Panc1 (cell line): ENCODE results near the gene CD300LF. TPM values are rescaled to one million over a fixed set of nuclear protein-coding genes. Genes with fewer than 3 reads are reported as not detected.

Experiments used
- ATAC-seq: fragments of 200-7000 bp; cut with Tn5 transposase; 2 replicates; pipeline ENCODE4 v1.9.1; 2020; ENCODE audit warnings: mild to moderate bottlenecking, moderate library complexity
- BruUV-seq: library from RNA; stranded (reverse); fragments of 400-500 nt; replicated peaks from 2 replicates; lab custom pipeline; 2021; lab: Mats Ljungman, UMichigan
- CTCF ChIA-PET: fragments of 300-600 bp; sonication (Branson Sonifier 250); formaldehyde crosslinking; loops from one replicate; lab custom pipeline; 2022; ENCODE audit warnings: antibody characterized with exemption; lab: Charles Lee
- POLR2A ChIA-PET: fragments of 300-600 bp; sonication (Branson Sonifier 250); formaldehyde crosslinking; loops from one replicate; lab custom pipeline; 2022; ENCODE audit warnings: antibody characterized with exemption; lab: Charles Lee
- DNase-seq: peaks from one replicate; pipeline ENCODE4 v3.0.0-alpha.2; 2010; ENCODE audit warnings: low read depth, low spot score
- H3K27ac ChIP-seq: 2 replicates; pipeline ENCODE4 v1.5.1; 2011; ENCODE audit warnings: mild to moderate bottlenecking, low read length, inconsistent platforms
- H3K27me3 ChIP-seq: fragments of 200-500 bp; sonication (Bioruptor generic); 2 replicates; pipeline ENCODE4 v1.6.0; 2014; ENCODE audit warnings: low read length, inconsistent platforms; ENCODE audit not compliant: control insufficient read depth, insufficient read depth
- H3K36me3 ChIP-seq: fragments of 200-500 bp; sonication (Bioruptor generic); 2 replicates; pipeline ENCODE4 v1.5.1; 2014; ENCODE audit warnings: inconsistent platforms, mild to moderate bottlenecking, low read length, moderate library complexity; ENCODE audit not compliant: control insufficient read depth, insufficient read depth
- H3K4me1 ChIP-seq: 2 replicates; pipeline ENCODE4 v1.5.1; 2011; ENCODE audit warnings: inconsistent platforms, mild to moderate bottlenecking, low read length, moderate library complexity; ENCODE audit not compliant: control insufficient read depth, insufficient read depth
- H3K4me3 ChIP-seq, 2 experiments: 2 replicates each; pipeline ENCODE4 v1.5.1; 2011 to 2012; ENCODE audit warnings: low read depth in 2 of 2, low read length in 2 of 2, mild to moderate bottlenecking in 2 of 2, inconsistent platforms in 1 of 2, moderate library complexity in 1 of 2
- H3K9me3 ChIP-seq: fragments of 200-500 bp; sonication (Bioruptor generic); 2 replicates; pipeline ENCODE4 v1.5.1; 2014; ENCODE audit warnings: low read depth, mild to moderate bottlenecking, inconsistent platforms, low read length, moderate library complexity; ENCODE audit not compliant: control insufficient read depth, insufficient read depth
- CTCF ChIP-seq: fragments of 450-650 bp; IDR thresholded peaks from 2 replicates; pipeline ENCODE4 v1.5.1; 2017; ENCODE audit warnings: mild to moderate bottlenecking
- POLR2AphosphoS5 ChIP-seq: IDR thresholded peaks from 2 replicates; pipeline ENCODE4 v1.6.1; 2012; ENCODE audit warnings: mild to moderate bottlenecking, low read depth, low read length, moderate library complexity
- REST ChIP-seq, 2 experiments: IDR thresholded peaks; 2 replicates each; pipeline ENCODE4 v1.6.1; 2011 to 2012; ENCODE audit warnings: low read depth in 2 of 2, control low read depth in 1 of 2, low read length in 1 of 2, mild to moderate bottlenecking in 1 of 2, moderate library complexity in 1 of 2; ENCODE audit not compliant: insufficient read depth in 1 of 2
- SIN3A ChIP-seq: IDR thresholded peaks from 2 replicates; pipeline ENCODE4 v1.6.1; 2012; ENCODE audit warnings: low read depth, mild to moderate bottlenecking, low read length, moderate library complexity, borderline replicate concordance; ENCODE audit not compliant: insufficient read depth
- TCF7L2 ChIP-seq: IDR thresholded peaks from 2 replicates; pipeline ENCODE4 v1.6.1; 2011; ENCODE audit warnings: mild to moderate bottlenecking, low read depth, low read length, inconsistent platforms
- in situ Hi-C: cut with HindIII; loops from 2 replicates; pipeline ENCODE4 v1.10.0; 2016; ENCODE audit warnings: low sequenced_read_pairs, low pct_unique_long_range_greater_than_20kb
- intact Hi-C: fragments of 100-400 bp; cut with micrococcal nuclease; formaldehyde crosslinking; loops from one replicate; pipeline ENCODE4 v1.10.0; 2022; ENCODE audit not compliant: unreplicated experiment
- total RNA-seq: library from RNA; stranded (reverse); gene quantifications from one replicate; pipeline ENCODE4 v1.2.1, GENCODE V29; 2021; ENCODE audit not compliant: unreplicated experiment

CD300LF gene
- total RNA-seq, 1 experiment from 2014 or later = not detected

- DNase-seq (no peak), ATAC-seq (no peak)
- CTCF ChIA-PET = no interaction called here
- POLR2A ChIA-PET = no interaction called here
- H3K9me3 ChIP-seq = no peaks in the 10 kb centered on the region
- in situ Hi-C loops = no loop called here
- H3K4me1 ChIP-seq = no peaks in the 10 kb centered on the region
- no peak for TF ChIP-seq POLR2AphosphoS5
- TF ChIP-seq REST (IDR thresholded peaks at IDR 0.05; ENCODE audit: insufficient read depth in 1 of 2, low read depth in 2 of 2, low read length in 1 of 2) = no peak
- TF ChIP-seq CTCF = no peak
- TF ChIP-seq TCF7L2 = no peak
- TF ChIP-seq SIN3A = no peak
- H3K36me3 ChIP-seq = no peaks in the 10 kb centered on the region
- no TSS peak for BruUV-seq
- intact Hi-C loops = no loop called here
- no peak overlapping the region for H3K27ac ChIP-seq
- H3K27me3 ChIP-seq = peaks cover 8% of the 10 kb centered on the region
- H3K4me3 ChIP-seq = no peak overlapping the region
These were observed 21.6 kb downstream of the CD300LF start for GRCh38 chr17:74691151-74691550.

GRCh38 chr17:74690409-74690825 is 22.3 kb downstream of the CD300LF start:
- ChIA-PET POLR2A (no interaction called here), CTCF (interaction anchor here (0.5 to 1.1 kb wide), 3 partner anchors 51 to 455 kb away, joined by 3 to 6 read pairs (median 5); no protein-coding TSS in a partner anchor)
- H3K4me3 ChIP-seq = no peak overlapping the region
- H3K36me3 ChIP-seq = no peaks in the 10 kb centered on the region
- peaks cover 8% of the 10 kb centered on the region for H3K27me3 ChIP-seq
- H3K9me3 ChIP-seq = no peaks in the 10 kb centered on the region
- intact Hi-C loops = no loop called here
- TF ChIP-seq SIN3A = no peak
- no peak for TF ChIP-seq CTCF
- TF ChIP-seq TCF7L2 = no peak
- TF ChIP-seq POLR2AphosphoS5 = no peak
- no peak for TF ChIP-seq REST (IDR thresholded peaks at IDR 0.05; ENCODE audit: insufficient read depth in 1 of 2, low read depth in 2 of 2, low read length in 1 of 2)
- no peaks in the 10 kb centered on the region for H3K4me1 ChIP-seq
- ATAC-seq = no peak
- in situ Hi-C loops = no loop called here
- BruUV-seq = no TSS peak
- H3K27ac ChIP-seq = no peak overlapping the region
- DNase-seq = no peak
